Measurements from ENCODE around the gene SFSWAP.
"Not testable (repeated sequence)": the region's sequence is repeated elsewhere in the genome, so short reads cannot be mapped to it uniquely, and the experiment has no call there.

The SFSWAP gene

GRCh38 chr12:131679816-131680215, 31.1 kb upstream of the SFSWAP start:
- not testable (repeated sequence) for DNase-seq

DNA sequence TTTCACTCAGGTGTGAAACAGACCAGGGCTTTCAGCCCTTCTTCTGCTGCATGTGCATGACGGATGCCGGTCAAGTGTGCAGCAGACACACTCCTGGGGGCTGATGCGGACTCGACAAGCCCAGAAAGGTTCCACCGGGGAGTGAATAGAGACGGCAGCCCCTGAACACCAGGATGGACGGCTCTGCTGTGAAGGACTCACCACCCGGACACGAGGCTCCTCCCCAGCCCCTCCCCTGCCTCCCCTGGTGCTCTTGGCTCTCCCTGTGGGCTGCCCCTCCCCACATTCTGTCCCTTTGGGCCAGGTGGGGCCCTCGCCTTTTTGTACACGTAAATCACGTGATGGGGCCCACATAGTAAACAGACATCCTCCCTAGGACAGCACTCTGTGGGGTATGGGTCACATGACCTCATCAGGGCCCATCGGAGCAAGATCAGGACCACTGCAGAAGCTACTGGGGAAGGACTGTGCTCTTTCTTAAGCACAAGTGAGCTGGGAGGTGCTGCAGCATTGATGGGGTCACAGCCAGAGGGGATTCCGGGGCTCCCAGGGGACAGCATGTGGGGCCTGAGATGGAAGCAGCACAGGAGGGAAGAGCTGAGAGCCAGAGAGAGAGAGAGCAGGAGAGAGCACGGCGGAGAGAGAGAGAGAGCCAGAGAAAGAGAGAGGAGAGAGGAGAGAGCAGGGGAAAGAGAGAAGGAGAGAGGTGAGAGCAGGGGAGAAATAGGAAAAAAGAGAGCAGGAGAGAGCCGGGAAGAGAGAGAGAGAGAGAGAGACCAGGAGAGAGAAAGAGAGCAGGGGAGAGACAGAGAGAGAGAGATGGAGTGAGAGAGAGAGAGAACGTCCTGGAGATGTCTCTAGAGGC, 30.3 kb upstream of the SFSWAP start:
- DNase-seq = not testable (repeated sequence)

DNA sequence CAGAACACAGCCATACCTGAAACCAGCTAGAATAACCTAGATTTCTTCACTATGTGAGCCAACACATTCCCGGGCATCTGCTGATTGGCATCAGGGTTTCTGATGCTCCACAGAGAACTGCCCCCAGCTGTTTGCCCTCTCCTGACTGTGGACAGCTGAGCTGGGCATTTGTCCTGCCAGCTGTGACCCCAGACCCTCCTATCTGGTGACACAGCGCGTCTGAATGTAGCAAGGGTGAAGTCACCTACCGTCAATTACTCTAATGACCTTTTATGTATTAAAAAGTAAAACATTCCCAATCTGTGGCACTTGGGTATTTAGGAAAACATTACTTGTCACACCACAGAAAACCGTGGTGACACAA, 29.7 kb upstream of the SFSWAP start:
- no peak for DNase-seq

DNA sequence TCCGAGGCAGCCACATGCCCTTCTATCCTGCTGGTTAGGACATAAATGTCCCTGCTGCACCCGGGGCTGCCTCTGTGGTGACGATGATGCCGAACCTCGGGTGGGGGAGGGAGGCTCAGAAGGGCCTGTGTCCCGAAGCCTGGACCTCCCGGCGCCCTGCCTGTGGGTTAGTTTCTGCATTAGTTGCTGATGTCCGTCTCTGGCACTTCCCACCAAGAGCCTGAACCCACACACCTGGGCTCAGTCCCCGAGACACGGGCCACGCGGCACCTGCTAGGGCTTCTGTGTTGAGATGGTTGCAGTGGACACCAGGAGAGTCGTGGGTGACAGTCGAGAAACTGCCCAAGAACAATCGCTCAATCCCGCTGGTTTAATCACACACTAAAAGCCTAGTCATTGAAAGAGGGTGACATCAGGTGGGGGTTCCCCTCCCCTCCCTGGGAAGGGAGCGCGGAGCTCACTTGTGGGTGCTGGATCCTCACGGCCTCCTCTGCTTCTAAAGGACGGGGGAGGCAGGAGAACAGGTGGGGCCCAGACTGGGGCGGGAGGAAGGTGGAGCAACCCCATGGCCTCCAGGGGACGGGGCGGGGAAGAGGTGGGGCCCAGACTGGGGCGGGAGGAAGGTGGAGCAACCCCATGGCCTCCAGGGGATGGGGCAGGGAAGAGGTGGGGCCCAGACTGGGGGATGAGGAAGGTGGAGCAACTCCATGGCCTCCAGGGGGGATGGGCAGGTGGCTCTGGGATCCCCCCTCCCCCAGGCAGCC, 29.0 kb upstream of the SFSWAP start:
- peak; percentile 20 to 52 for DNase-seq

- DNase-seq = peak in 1 of 2 donors; percentile 6
These were observed 28.4 kb upstream of the SFSWAP start for GRCh38 chr12:131682510-131682895.

DNA sequence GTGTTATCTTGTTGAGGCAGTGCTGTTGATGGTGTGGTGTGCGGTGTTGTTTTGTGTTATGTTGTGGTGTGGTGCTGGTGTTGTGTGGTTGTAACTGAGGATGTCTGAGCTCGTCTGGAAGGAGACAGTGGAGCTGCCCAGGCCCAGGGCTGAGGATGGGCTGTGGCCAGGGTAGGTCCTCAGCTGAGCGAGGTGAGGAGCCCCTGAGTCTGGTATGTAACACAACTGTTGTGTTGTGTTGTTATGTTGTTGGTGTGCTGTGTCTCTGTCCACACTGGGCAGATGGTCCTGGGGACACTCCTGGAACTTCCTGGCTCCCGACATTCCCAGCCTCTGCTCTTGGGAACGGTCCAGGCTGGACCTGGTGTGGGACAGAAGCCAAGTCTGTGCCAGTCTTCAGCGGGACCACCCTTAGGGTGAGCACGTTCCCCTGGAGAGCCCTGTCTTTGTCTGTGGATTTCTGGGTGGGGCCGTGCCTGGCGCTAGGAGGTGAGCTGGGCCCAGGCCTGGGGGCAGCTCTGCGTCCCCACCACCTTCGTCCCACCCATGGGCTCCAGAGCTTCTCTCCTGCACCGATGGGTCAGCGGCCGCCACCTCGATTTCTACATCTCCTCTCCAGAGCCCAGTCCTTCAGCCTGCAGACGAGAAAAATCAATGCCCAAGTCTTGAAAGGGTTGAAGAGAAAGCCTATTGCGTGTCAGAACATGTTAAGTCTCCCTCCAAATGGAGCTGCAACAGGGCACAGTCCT, 27.4 kb upstream of the SFSWAP start:
- DNase-seq = no peak

- DNase-seq = no peak
These were observed 26.7 kb upstream of the SFSWAP start for GRCh38 chr12:131684015-131684725.

- no peak for DNase-seq
These were observed 23.4 kb upstream of the SFSWAP start for GRCh38 chr12:131687346-131688125.

GRCh38 chr12:131688131-131688844, 22.6 kb upstream of the SFSWAP start:
- no peak for DNase-seq

- DNase-seq = no peak
These were observed 22.1 kb upstream of the SFSWAP start for GRCh38 chr12:131688845-131689154.

DNA sequence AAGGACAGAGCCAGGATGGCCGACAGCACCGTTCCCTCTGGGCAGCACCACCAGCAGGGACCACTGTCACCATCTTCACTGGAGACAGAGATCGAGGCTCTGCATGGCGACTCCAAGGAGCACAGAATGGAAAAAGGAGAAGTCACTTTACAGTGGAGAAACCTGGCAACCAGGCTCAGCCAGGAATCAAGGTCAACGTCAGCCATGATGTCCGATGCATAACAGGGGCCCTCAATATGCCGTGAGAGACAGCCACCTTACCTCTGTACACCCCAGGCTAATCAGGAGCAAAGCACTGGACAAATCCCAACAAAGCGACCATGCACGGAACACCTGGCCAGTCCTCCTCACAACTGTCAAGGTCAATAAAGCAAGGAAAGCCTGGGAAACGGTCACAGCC, 20.6 kb upstream of the SFSWAP start:
- no peak for DNase-seq

DNA sequence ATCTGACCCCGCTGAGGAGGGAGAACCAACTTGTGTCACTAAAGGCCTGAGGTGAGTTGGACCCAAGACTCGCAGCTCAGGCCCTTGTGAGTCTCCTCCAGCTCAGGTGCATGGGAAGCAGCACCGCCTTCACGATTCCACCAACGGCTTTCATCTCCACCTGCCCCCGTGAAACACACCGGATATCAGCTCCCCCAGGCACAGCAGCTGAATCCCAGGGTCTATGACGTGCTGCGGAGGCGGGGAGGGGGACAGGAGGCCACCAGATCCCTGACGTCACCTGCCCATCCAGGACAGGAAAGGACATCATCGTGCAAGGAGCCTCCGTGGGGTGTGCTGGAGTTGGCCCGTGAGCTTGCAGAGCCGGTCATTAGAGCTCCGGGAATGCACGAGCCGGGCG, 18.5 kb upstream of the SFSWAP start:
- DNase-seq = no peak

GRCh38 chr12:131693149-131693548, 17.7 kb upstream of the SFSWAP start:
- no peak for DNase-seq

- no peak for DNase-seq
These were observed 16.6 kb upstream of the SFSWAP start for GRCh38 chr12:131694116-131694838.

- no peak for DNase-seq
These were observed 14.9 kb upstream of the SFSWAP start for GRCh38 chr12:131695968-131696367.

GRCh38 chr12:131698286-131698685, 12.6 kb upstream of the SFSWAP start:
- no peak for DNase-seq

DNA sequence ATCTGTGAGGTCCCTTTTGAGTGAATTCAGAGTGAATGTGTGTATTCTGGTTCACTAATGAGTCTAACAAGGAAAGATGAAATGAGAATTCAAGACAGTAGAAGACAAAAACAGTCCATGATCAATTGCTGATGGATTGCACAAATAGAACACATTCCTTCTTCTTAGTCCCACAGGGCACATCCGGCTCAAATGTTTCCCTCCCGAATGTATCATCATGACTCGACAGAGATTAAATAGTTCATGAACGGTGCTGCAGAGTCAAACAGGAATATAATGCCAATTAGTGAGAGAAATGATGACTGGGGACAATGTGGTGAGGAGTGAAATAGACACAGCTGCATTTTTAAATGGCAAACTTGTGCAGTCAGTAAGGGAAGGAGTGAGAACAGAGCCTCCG, 11.5 kb upstream of the SFSWAP start:
- no peak for DNase-seq

DNA sequence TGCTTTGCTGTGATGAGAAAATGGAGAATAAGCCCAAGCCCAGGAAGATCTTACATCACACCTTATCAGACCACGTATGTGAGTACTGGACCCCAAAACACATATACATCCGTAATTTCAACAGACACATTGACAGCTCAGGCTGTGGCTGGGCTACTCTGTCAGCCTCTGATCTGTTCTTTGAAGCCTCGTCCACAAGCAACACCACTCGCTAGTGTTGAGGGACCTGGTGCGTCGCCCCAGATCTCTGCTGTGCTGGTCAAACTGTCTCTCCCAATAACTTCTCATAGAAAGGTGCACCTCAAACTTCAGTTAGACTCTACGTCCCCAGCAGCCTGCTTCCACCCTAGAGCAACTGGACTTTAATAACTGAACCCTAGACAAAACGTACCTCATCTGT, 10.6 kb upstream of the SFSWAP start:
- DNase-seq = no peak

- DNase-seq = no peak
These were observed 9.0 kb upstream of the SFSWAP start for GRCh38 chr12:131701705-131702572.

GRCh38 chr12:131702573-131702877, 8.4 kb upstream of the SFSWAP start:
- DNase-seq = no peak

Data from inflammatory macrophage (primary cell).